A549 (cell line): ENCODE results near the gene STK4. TPM values are rescaled to one million over a fixed set of nuclear protein-coding genes. Genes with fewer than 3 reads are reported as not detected.

Experiments used
- ATAC-seq, 2 experiments: fragments of 200-7000 bp in 1 of 2; fragments of >200 bp in 1 of 2; cut with Nextera tagmentation in 1 of 2; cut with Tn5 transposase in 1 of 2; 3 replicates each; pipeline versions ENCODE4 v1.8.0 to v1.9.1; 2018 to 2020; ENCODE audit warnings: mild to moderate bottlenecking in 1 of 2, moderate library complexity in 1 of 2
- CTCF ChIA-PET: fragments of 300-600 bp; sonication (Branson Sonifier 250); formaldehyde crosslinking; extraction: SDS; loops from one replicate; lab custom pipeline; 2021; ENCODE audit warnings: antibody characterized with exemption, inconsistent platforms; lab: Yijun Ruan, JAX
- POLR2A ChIA-PET: fragments of 350-600 bp; formaldehyde crosslinking; extraction: SDS; loops from one replicate; lab custom pipeline; 2021; ENCODE audit warnings: antibody characterized with exemption, inconsistent platforms; lab: Yijun Ruan, JAX
- DNase-seq, 2 experiments: peaks; one replicate each; pipeline versions ENCODE4 v3.0.0 to v3.0.0-alpha.2; 2011 to 2016; ENCODE audit warnings: low read depth in 1 of 2, low spot score in 1 of 2
- FAIRE-seq: peaks from 2 replicates; lab custom pipeline; 2011; peaks lifted over from hg19 to GRCh38; lab: Jason Lieb, UNC
- H3K27ac ChIP-seq, 2 experiments: fragments of >200 bp; sonication (Bioruptor Twin); formaldehyde crosslinking; 3 replicates each; pipeline ENCODE4 v1.5.1; 2016 to 2017
- H3K4me1 ChIP-seq: fragments of >200 bp; sonication (Bioruptor Twin); formaldehyde crosslinking; 3 replicates; pipeline ENCODE4 v1.6.1; 2016
- H3K4me2 ChIP-seq: fragments of >200 bp; sonication (Bioruptor Twin); formaldehyde crosslinking; 3 replicates; pipeline ENCODE4 v1.6.1; 2016
- H3K4me3 ChIP-seq: fragments of >200 bp; sonication (Bioruptor Twin); formaldehyde crosslinking; 3 replicates; pipeline ENCODE4 v1.5.1; 2016
- H3K9me3 ChIP-seq: fragments of >200 bp; sonication (Bioruptor Twin); formaldehyde crosslinking; 3 replicates; pipeline ENCODE4 v1.6.1; 2016
- CBX2 ChIP-seq: fragments of 200-600 bp; sonication (generic); IDR thresholded peaks from 2 replicates; pipeline ENCODE4 v1.6.1; 2016; ENCODE audit warnings: low read depth, mild to moderate bottlenecking, borderline replicate concordance
- CHD2 ChIP-seq: fragments of 150-350 bp; IDR thresholded peaks from 2 replicates; pipeline ENCODE4 v1.6.1; 2014; ENCODE audit warnings: low read length; ENCODE audit not compliant: partially characterized antibody
- CTCF ChIP-seq: fragments of >200 bp; sonication (Bioruptor Twin); formaldehyde crosslinking; IDR thresholded peaks from 3 replicates; pipeline ENCODE4 v1.5.1; 2016
- E2F6 ChIP-seq: IDR thresholded peaks from 2 replicates; pipeline ENCODE4 v1.6.1; 2012; ENCODE audit warnings: low read depth, borderline replicate concordance
- EHF ChIP-seq: fragments of 250-450 bp; sonication (Bioruptor Pico); IDR thresholded peaks from 2 replicates; pipeline ENCODE4 v1.5.0; 2020; ENCODE audit warnings: mild to moderate bottlenecking
- ELK1 ChIP-seq: fragments of 150-350 bp; IDR thresholded peaks from 2 replicates; pipeline ENCODE4 v1.6.1; 2014; ENCODE audit warnings: low read depth, mild to moderate bottlenecking, low read length
- EP300 ChIP-seq, 2 experiments: fragments of >200 bp; sonication (Bioruptor Twin); formaldehyde crosslinking; IDR thresholded peaks; 2 replicates in 1 of 2; 3 replicates in 1 of 2; pipeline ENCODE4 v1.6.1; 2016 to 2017
- ESRRA ChIP-seq: fragments of 150-350 bp; IDR thresholded peaks from 2 replicates; pipeline ENCODE4 v1.6.1; 2014; ENCODE audit warnings: mild to moderate bottlenecking, low read length, borderline replicate concordance
- FOSL2 ChIP-seq, 2 experiments: fragments of 450-650 bp in 1 of 2; fragments of >200 bp in 1 of 2; sonication (Bioruptor Twin) in 1 of 2; formaldehyde crosslinking; IDR thresholded peaks; 2 replicates each; pipeline versions ENCODE4 v1.5.0 to v1.6.1; 2016 to 2020; ENCODE audit warnings: mild to moderate bottlenecking in 1 of 2, moderate library complexity in 1 of 2
- GATA3 ChIP-seq: IDR thresholded peaks from 2 replicates; pipeline ENCODE4 v1.6.1; 2012; ENCODE audit warnings: borderline replicate concordance
- HDAC2 ChIP-seq: fragments of 200-600 bp; sonication (generic); IDR thresholded peaks from 2 replicates; pipeline ENCODE4 v1.6.1; 2016
- HEYL ChIP-seq: fragments of 250-450 bp; sonication (Bioruptor Pico); IDR thresholded peaks from 2 replicates; pipeline ENCODE4 v1.8.0; 2021; ENCODE audit warnings: mild to moderate bottlenecking, moderate library complexity
- HMGXB4 ChIP-seq: fragments of 250-450 bp; sonication (Bioruptor Pico); IDR thresholded peaks from 2 replicates; pipeline ENCODE4 v1.5.0; 2021; ENCODE audit warnings: mild to moderate bottlenecking, moderate library complexity, borderline replicate concordance
- HOXB13 ChIP-seq: fragments of 250-450 bp; sonication (Bioruptor Pico); IDR thresholded peaks from 2 replicates; pipeline ENCODE4 v1.5.0; 2020; ENCODE audit warnings: low read depth, mild to moderate bottlenecking, moderate library complexity
- MAFK ChIP-seq: fragments of 450-650 bp; IDR thresholded peaks from 2 replicates; pipeline ENCODE4 v1.6.1; 2014; ENCODE audit not compliant: partially characterized antibody
- MAZ ChIP-seq: fragments of 150-350 bp; IDR thresholded peaks from 2 replicates; pipeline ENCODE4 v1.6.1; 2014; ENCODE audit warnings: antibody characterized with exemption, low read depth, low read length, borderline replicate concordance
- PBX3 ChIP-seq: IDR thresholded peaks from 2 replicates; pipeline ENCODE4 v1.6.1; 2012
- PHF8 ChIP-seq: fragments of 200-600 bp; sonication (generic); IDR thresholded peaks from 2 replicates; pipeline ENCODE4 v1.6.1; 2016; ENCODE audit warnings: low read depth, mild to moderate bottlenecking, antibody characterized with exemption, moderate library complexity, borderline replicate concordance
- RNF2 ChIP-seq: fragments of 200-600 bp; sonication (generic); IDR thresholded peaks from 2 replicates; pipeline ENCODE4 v1.6.1; 2016; ENCODE audit warnings: low read depth, mild to moderate bottlenecking, antibody characterized with exemption, moderate library complexity, borderline replicate concordance
- SMC3 ChIP-seq: fragments of >200 bp; sonication (Bioruptor Twin); formaldehyde crosslinking; IDR thresholded peaks from 3 replicates; pipeline ENCODE4 v1.6.1; 2018; ENCODE audit warnings: inconsistent platforms
- SREBF2 ChIP-seq: fragments of 450-650 bp; IDR thresholded peaks from 2 replicates; pipeline ENCODE4 v1.6.1; 2014; ENCODE audit warnings: mild to moderate bottlenecking, moderate library complexity
- ZFP36 ChIP-seq: fragments of 450-650 bp; IDR thresholded peaks from 2 replicates; pipeline ENCODE4 v1.6.1; 2014; ENCODE audit warnings: borderline replicate concordance; ENCODE audit not compliant: partially characterized antibody
- ZSCAN20 ChIP-seq: fragments of 250-450 bp; sonication (Bioruptor Pico); IDR thresholded peaks from 2 replicates; pipeline ENCODE4 v1.8.0; 2022; ENCODE audit warnings: mild to moderate bottlenecking, moderate library complexity
- WGBS: methylation state at CpG from one replicate; pipeline ENCODE4 v1.1.6; 2017; ENCODE audit errors: missing lambda C conversion rate; 5-methylcytosine and 5-hydroxymethylcytosine counted together
- polyA plus RNA-seq, 4 experiments: library from polyadenylated mRNA; depleted of rRNA in 3 of 4; stranded (reverse); fragments of >200 nt; fragmentation: RNase III in 1 of 4; extraction: RNeasy Plus Mini Kit Qiagen cat#74134 plus additional on column Dnase treatment in 1 of 4; gene quantifications; 2 replicates in 3 of 4; 3 replicates in 1 of 4; pipeline ENCODE4 v1.2.3, GENCODE V29; 2011 to 2017

The STK4 gene
- polyA plus RNA-seq, 2 of the 4 experiments (the other 2 are of a cell fraction), result 14.5 to 34.5 TPM

GRCh38 chr20:45085867-45086266, 119.6 kb downstream of the STK4 start:
- Histone ChIP-seq H3K4me1 (no peaks in the 10 kb centered on the region), H3K4me2 (no peak overlapping the region), H3K4me3 (no peak overlapping the region), H3K27ac (no peak overlapping the region), H3K9me3 (peaks cover 10% of the 10 kb centered on the region; the same call in 2 of the 3 replicates)
- ATAC-seq (no peak), DNase-seq (no peak), FAIRE-seq (no peak)
- POLR2A ChIA-PET, result no interaction called here
- 84% methylated on average over 1 of the region's 1 CpG for WGBS
- TF ChIP-seq MAZ (no peak), EP300 (IDR thresholded peaks at IDR 0.05) (no peak), SMC3 (no peak), HMGXB4 (CRISPR knock-in tag) (no peak), CTCF (no peak), HEYL (CRISPR knock-in tag) (no peak), ESRRA (no peak), PBX3 (no peak), ZSCAN20 (no peak), PHF8 (no peak), SREBF2 (no peak), FOSL2 (IDR thresholded peaks at IDR 0.05) (no peak), FOSL2 (CRISPR knock-in tag; IDR thresholded peaks at IDR 0.05) (no peak)
- CTCF ChIA-PET, result interaction anchor here (0.7 to 3.1 kb wide), 2 partner anchors 10 to 33 kb away, joined by 3 to 21 read pairs; no protein-coding TSS in a partner anchor

- Histone ChIP-seq H3K4me3 (no peak overlapping the region), H3K4me2 (no peak overlapping the region), H3K27ac (no peak overlapping the region), H3K9me3 (peaks cover 6% of the 10 kb centered on the region; the same call in 2 of the 3 replicates), H3K4me1 (no peaks in the 10 kb centered on the region)
- FAIRE-seq, result no peak
- POLR2A ChIA-PET, result no interaction called here
- no peak for ATAC-seq
- CTCF ChIA-PET, result interaction anchor here (0.8 to 3.1 kb wide), 7 partner anchors 8 to 204 kb away, joined by 3 to 21 read pairs (median 3); no protein-coding TSS in a partner anchor
- 77% methylated on average over 3 of the region's 3 CpGs for WGBS
- TF ChIP-seq CHD2, result no peak
- no peak for TF ChIP-seq E2F6
- no peak for TF ChIP-seq SMC3
- TF ChIP-seq ZSCAN20, result no peak
- no peak for TF ChIP-seq HOXB13 (CRISPR knock-in tag)
- TF ChIP-seq HDAC2, result no peak
- TF ChIP-seq EHF, result no peak
- TF ChIP-seq GATA3, result no peak
- no peak for TF ChIP-seq HEYL (CRISPR knock-in tag)
- no peak for TF ChIP-seq RNF2
- no peak for TF ChIP-seq MAFK
- TF ChIP-seq CBX2, result no peak
- no peak for TF ChIP-seq ZFP36
- no peak for TF ChIP-seq EP300 (IDR thresholded peaks at IDR 0.05)
- TF ChIP-seq ELK1, result no peak
- DNase-seq, result no peak
Observed at GRCh38 chr20:45087097-45087790, 120.9 kb downstream of the STK4 start.
